Nephron (organoid): ENCODE results near the gene MACROD2.

Experiments
- H3K27ac Mint-ChIP-seq, 3 experiments: 2 replicates each; pipeline ENCODE4 v1.8.0; 2020; ENCODE audit warnings: mixed read lengths in 3 of 3, mild to moderate bottlenecking in 2 of 3, moderate library complexity in 1 of 3
- H3K27me3 Mint-ChIP-seq: 2 replicates; pipeline ENCODE4 v1.8.0; 2021; ENCODE audit warnings: low read depth, mild to moderate bottlenecking, moderate library complexity, mixed read lengths
- H3K36me3 Mint-ChIP-seq: 2 replicates; pipeline ENCODE4 v1.8.0; 2020; ENCODE audit warnings: low read depth, mixed read lengths
- H3K4me1 Mint-ChIP-seq: 2 replicates; pipeline ENCODE4 v1.8.0; 2020; ENCODE audit warnings: mixed read lengths
- H3K4me3 Mint-ChIP-seq, 3 experiments: 2 replicates each; pipeline ENCODE4 v1.8.0; 2020; ENCODE audit warnings: mild to moderate bottlenecking in 3 of 3, mixed read lengths in 3 of 3, moderate library complexity in 2 of 3
- H3K9me3 Mint-ChIP-seq: 2 replicates; pipeline ENCODE4 v1.8.0; 2020; ENCODE audit warnings: mixed read lengths
- CTCF ChIP-seq, 3 experiments: fragments of 200-600 bp; sonication (generic); IDR thresholded peaks; one replicate each; pipeline ENCODE4 v1.5.0; 2021; ENCODE audit warnings: antibody characterized with exemption in 3 of 3; ENCODE audit not compliant: unreplicated experiment in 3 of 3

The MACROD2 gene

GRCh38 chr20:14478126-14478525 is 482.8 kb downstream of the MACROD2 start:
- Mint-ChIP-seq H3K27ac (no peak overlapping the region), H3K9me3 (peaks cover 2% of the 10 kb centered on the region), H3K36me3 (no peaks in the 10 kb centered on the region), H3K4me3 (no peak overlapping the region), H3K4me1 (peaks cover 4% of the 10 kb centered on the region), H3K27me3 (no peaks in the 10 kb centered on the region)
- TF ChIP-seq CTCF (IDR thresholded peaks at IDR 0.05; ENCODE audit: unreplicated experiment in 3 of 3): no peak

GRCh38 chr20:14481863-14482262 is 486.5 kb downstream of the MACROD2 start:
- Mint-ChIP-seq H3K4me3 (no peak overlapping the region), H3K36me3 (no peaks in the 10 kb centered on the region), H3K4me1 (no peaks in the 10 kb centered on the region), H3K9me3 (no peaks in the 10 kb centered on the region), H3K27me3 (peaks cover 4% of the 10 kb centered on the region), H3K27ac (no peak overlapping the region)
- TF ChIP-seq CTCF (IDR thresholded peaks at IDR 0.05; ENCODE audit: unreplicated experiment in 3 of 3): no peak

GRCh38 chr20:14488212-14488611 is 492.9 kb downstream of the MACROD2 start:
- Mint-ChIP-seq H3K9me3 (no peaks in the 10 kb centered on the region), H3K27ac (no peak overlapping the region), H3K27me3 (peaks cover 4% of the 10 kb centered on the region), H3K36me3 (no peaks in the 10 kb centered on the region), H3K4me3 (no peak overlapping the region), H3K4me1 (no peaks in the 10 kb centered on the region)
- no peak for TF ChIP-seq CTCF (IDR thresholded peaks at IDR 0.05; ENCODE audit: unreplicated experiment in 3 of 3)

- no peaks in the 10 kb centered on the region for H3K36me3 Mint-ChIP-seq
- H3K27me3 Mint-ChIP-seq: peaks cover 4% of the 10 kb centered on the region
- no peak overlapping the region for H3K4me3 Mint-ChIP-seq
- no peaks in the 10 kb centered on the region for H3K9me3 Mint-ChIP-seq
- no peaks in the 10 kb centered on the region for H3K4me1 Mint-ChIP-seq
- H3K27ac Mint-ChIP-seq: no peak overlapping the region
- no peak for TF ChIP-seq CTCF (IDR thresholded peaks at IDR 0.05; ENCODE audit: unreplicated experiment in 3 of 3)
Measured at GRCh38 chr20:14488756-14489479, 493.6 kb downstream of the MACROD2 start.

- Mint-ChIP-seq H3K36me3 (no peaks in the 10 kb centered on the region), H3K9me3 (no peaks in the 10 kb centered on the region), H3K4me1 (no peaks in the 10 kb centered on the region), H3K27me3 (peaks cover 4% of the 10 kb centered on the region), H3K27ac (no peak overlapping the region), H3K4me3 (no peak overlapping the region)
- TF ChIP-seq CTCF (IDR thresholded peaks at IDR 0.05; ENCODE audit: unreplicated experiment in 3 of 3): no peak
Measured at GRCh38 chr20:14489544-14489943, 494.2 kb downstream of the MACROD2 start.

GRCh38 chr20:14491436-14491835 is 496.1 kb downstream of the MACROD2 start:
- H3K4me3 Mint-ChIP-seq: no peak overlapping the region
- H3K4me1 Mint-ChIP-seq: peaks cover 2% of the 10 kb centered on the region
- no peaks in the 10 kb centered on the region for H3K36me3 Mint-ChIP-seq
- no peaks in the 10 kb centered on the region for H3K27me3 Mint-ChIP-seq
- H3K9me3 Mint-ChIP-seq: no peaks in the 10 kb centered on the region
- H3K27ac Mint-ChIP-seq: no peak overlapping the region
- no peak for TF ChIP-seq CTCF (IDR thresholded peaks at IDR 0.05; ENCODE audit: unreplicated experiment in 3 of 3)
